GM19240 (cell line): ENCODE results near the gene ZCCHC24.
A peak's percentile ranks its signal among the peaks of the same experiment; 100 is the strongest.

Experiments used
- DNase-seq: peaks from one replicate; pipeline ENCODE4 v3.0.0; 2011; ENCODE audit warnings: low spot score; ENCODE audit not compliant: insufficient read length

Gene ZCCHC24

GRCh38 chr10:79411546-79412495, 33.6 kb downstream of the ZCCHC24 start:
- DNase-seq, result no peak

GRCh38 chr10:79410315-79411094, 34.9 kb downstream of the ZCCHC24 start:
- no peak for DNase-seq

GRCh38 chr10:79409726-79410085, 35.7 kb downstream of the ZCCHC24 start:
- DNase-seq, result no peak

- DNase-seq, result no peak
Observed at GRCh38 chr10:79409038-79409725, 36.2 kb downstream of the ZCCHC24 start.

- no peak for DNase-seq
Observed at GRCh38 chr10:79407811-79408795, 37.3 kb downstream of the ZCCHC24 start.

- DNase-seq, result no peak
Observed at GRCh38 chr10:79407423-79407796, 38.0 kb downstream of the ZCCHC24 start.

- no peak for DNase-seq
Observed at GRCh38 chr10:79406683-79407422, 38.6 kb downstream of the ZCCHC24 start.

- DNase-seq, result no peak
Observed at GRCh38 chr10:79405995-79406515, 39.4 kb downstream of the ZCCHC24 start.

GRCh38 chr10:79405221-79405994, 40.0 kb downstream of the ZCCHC24 start:
- DNase-seq, result no peak

- DNase-seq, result no peak
Observed at GRCh38 chr10:79404690-79405131, 40.7 kb downstream of the ZCCHC24 start.

- DNase-seq, result no peak
Observed at GRCh38 chr10:79404231-79404609, 41.2 kb downstream of the ZCCHC24 start.

GRCh38 chr10:79403441-79404230, 41.8 kb downstream of the ZCCHC24 start:
- DNase-seq, result no peak

GRCh38 chr10:79402951-79403350, 42.5 kb downstream of the ZCCHC24 start:
- no peak for DNase-seq

GRCh38 chr10:79402625-79402946, 42.8 kb downstream of the ZCCHC24 start:
- DNase-seq, result no peak

- no peak for DNase-seq
Observed at GRCh38 chr10:79401015-79401921, 44.2 kb downstream of the ZCCHC24 start.

GRCh38 chr10:79400146-79401004, 45.0 kb downstream of the ZCCHC24 start:
- DNase-seq, result peak; percentile 60
